GM19193 (cell line): ENCODE measurements around the gene PCGF3.

Experiments used
- POLR2A ChIP-seq: IDR thresholded peaks from 4 replicates; pipeline ENCODE4 v1.6.1; 2011; ENCODE audit not compliant: insufficient read depth, insufficient read length; ENCODE audit errors: extremely low read depth

The PCGF3 gene

DNA sequence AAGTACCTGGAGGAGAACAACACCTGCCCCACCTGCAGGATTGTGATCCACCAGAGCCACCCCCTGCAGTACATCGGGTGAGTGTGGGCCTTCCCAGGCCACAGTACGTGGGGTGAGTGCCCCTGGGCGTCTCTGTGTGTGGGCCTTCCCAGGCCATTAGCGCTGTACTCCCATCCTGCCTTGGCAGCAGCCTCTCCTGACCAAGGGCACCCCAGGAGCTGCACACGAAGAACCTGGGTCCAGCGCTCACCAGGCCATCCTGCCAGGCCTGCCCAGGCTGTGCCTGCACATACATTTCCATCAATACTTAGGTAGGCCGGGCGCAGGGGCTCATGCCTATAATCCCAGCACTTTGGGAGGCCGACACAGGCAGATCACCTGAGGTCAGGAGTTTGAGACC is 29.3 kb downstream of the PCGF3 start:
- no peak for TF ChIP-seq POLR2A

DNA sequence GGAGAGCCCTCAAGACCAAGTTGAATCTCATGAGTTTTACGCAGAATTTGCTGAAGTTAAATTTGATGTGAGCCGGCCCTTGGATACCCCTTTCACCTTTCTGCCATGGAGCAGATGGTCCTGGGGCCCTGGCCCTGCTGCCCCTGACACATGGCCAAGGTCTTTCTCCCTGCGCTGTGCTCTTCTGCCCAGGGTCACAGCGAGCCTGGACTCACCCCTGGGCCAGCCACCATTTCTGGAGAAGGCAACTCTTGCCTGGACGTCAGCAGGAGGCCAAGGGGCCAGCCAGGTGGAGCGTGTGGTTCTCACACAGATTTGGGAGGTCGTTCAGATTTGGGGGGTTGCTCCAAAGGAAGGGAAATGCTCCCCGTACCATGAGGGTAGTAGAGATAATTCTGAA is 30.0 kb downstream of the PCGF3 start:
- no peak for TF ChIP-seq POLR2A

DNA sequence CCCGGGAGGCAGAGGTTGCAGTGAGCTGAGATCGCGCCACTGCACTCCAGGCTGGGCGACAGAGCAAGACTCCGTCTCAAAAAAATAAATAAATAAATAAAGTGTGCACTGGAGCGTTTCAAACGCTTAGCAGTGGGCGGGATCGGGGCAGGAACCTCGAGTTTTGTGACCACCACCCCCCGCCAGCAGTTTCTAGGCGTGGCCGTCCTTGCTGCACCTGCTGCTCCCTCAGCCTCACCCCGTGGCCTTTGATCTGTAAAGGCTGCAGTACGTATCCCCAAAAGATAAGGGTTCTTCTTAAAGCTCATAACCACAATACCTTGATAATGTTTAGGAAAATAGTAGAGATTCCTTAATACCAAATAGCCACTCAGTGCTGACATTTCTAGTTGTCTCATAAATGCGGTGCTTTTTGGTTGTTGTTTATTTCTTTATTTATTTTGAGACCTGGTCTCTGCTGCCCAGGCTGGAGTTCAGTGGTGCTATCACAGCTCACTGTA is 33.2 kb downstream of the PCGF3 start:
- TF ChIP-seq POLR2A = no peak

DNA sequence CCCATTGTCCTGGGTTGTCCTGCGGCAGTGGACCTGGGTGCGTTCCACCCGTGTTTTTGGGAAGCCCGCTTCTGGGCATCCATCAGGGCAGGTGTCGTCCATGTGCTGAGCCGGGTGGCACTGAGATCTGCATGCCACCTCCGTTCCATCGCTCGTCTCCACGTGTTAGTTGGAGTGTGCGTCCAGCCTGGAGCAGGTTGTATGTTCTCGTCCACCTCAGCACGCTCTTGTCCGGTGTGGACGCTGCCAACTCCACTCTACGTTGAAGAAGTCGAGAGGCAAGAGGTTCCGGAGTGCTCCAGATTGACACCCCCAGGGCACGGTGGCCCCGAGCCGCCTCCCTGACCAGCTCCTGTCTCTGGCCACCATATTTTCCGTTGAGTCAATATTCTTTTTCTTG is 33.9 kb downstream of the PCGF3 start:
- no peak for TF ChIP-seq POLR2A

DNA sequence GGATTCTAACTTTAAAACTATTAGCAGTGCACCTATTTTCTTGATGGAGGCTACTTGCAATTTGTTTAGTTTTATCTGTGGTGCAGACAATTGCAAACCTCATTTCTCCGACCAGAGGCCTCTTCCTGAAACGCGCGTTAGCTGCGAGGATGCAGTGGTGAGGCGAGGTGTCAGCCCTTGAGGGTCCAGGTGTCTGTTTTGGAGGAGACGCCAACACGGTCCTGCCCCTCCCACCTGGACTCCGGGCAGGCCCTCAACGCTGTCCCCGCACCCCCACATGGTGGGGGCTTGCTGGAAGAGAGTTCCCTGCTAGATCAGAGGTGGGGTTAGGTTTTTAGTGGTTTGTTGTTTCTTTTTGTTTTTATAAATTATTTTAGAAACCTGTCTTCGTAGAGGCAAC is 34.4 kb downstream of the PCGF3 start:
- TF ChIP-seq POLR2A = no peak

DNA sequence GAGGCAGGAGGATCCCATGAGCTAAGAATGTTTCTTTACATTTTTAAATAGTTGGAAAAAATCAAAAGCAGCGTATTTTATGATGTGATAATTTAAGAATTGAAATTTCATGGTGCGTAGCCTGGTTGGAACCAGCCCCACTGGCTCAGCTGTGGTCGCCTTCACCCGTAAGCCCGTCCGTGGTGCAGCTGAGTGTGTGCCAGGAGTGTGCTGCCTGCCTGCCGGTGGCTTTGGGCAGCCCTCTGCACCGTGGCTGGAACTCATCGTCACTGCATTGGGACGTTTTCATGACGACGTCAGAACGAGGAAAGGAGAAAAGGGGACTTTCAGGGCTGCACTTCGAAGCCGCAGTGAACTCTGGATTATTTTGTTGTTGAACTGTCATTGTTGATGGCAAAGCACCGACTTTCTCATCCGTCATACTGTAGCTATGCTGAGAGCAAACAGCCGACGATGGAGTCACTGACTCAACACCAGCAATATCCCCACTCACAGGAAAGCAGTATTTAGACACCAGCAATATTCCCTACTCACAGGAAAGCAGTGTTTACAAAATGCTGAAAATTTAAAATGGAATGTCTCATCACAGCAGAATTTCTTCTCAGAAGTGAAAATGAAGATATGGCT is 35.1 kb downstream of the PCGF3 start:
- no peak for TF ChIP-seq POLR2A

DNA sequence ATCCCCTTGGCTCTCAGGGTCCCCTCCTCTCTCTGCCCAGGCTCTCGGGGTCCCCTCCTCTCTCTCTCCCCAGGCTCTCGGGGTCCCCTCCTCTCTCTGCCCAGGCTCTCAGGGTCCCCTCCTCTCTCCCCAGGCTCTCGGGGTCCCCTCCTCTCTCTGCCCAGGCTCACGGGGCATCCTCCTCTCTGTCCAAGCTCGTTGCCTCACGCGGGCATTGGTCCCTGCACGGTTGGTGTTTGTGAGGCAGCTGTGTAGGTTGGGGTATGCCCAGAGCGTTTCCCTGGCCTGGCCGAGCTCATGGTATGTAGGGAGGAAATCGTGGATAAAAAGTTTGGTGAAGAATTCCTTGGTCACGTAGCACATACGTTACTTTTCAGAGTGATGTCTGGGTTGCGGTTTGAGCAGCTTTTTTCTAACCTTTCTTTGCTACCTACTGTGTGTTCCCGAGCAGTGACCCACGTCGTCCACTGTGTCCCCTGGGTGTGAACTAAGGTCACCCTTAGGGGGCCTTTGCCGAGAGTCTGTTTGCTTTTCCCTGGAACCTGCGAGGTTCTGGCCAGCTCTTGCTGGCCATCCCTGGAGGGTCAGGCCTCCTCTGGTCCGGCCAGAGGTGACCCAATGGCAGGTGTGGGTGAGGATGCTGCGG is 36.6 kb downstream of the PCGF3 start:
- no peak for TF ChIP-seq POLR2A

DNA sequence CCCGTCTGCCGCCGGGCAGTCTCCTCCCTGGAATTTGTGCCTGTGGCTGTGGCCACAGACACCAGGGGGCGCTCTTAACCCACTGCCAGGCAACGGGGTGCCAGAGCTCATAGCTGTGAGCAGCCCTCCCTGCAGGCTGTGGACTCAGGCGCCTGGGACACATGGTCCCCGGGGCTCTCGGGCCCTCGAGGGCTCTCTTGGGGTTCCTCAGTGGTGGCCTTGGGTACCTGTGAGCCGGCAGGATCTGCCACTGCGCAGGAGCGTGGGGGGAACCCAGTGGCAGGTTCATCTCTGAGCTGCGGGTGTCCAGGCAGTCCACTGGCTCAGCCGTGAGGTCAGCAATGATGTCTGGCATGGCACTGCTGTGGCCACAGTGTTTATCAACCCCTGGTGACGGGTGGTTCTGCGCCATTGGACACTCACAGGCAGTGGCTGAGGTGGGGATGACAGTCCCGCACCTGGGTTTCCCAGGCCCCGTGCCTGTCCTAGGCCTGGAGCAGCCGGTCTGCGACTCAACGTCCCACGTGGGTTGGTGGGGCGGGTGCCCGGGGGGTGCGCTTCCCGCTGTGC is 37.2 kb downstream of the PCGF3 start:
- no peak for TF ChIP-seq POLR2A

DNA sequence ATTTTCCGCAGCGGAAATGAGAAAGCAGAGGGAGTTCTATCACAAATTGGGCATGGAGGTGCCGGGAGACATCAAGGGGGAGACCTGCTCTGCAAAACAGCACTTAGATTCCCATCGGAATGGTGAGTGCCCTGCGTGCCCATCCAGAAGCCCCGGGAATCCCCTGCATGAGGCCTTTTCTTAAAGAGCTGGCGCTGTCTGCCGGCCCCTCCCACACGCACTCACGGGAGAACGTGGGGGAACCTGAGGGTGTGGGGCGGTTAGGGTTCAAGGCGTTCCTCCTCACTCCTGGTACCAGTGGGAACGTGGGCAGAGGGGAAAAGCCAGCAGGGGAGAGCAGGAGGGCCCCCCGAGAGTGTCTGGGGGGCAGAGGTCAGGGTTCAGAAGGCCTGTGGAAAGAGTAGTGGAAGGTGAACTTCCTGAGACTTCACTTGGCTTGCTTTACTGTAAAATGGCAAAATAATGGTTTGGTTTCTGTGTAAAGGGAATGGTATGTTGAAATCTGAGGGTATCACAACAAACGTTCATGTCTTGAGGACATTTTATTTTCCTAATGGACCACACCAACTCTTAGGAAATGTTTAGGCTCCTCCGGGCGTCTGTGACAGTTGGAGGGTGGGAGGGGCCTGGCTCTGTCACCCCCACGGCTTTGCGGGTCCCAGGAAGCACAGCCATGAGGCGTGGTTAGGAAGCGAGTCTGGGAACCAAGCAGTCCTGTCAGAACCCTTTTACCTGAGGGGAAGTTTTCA is 38.0 kb downstream of the PCGF3 start:
- no peak for TF ChIP-seq POLR2A

DNA sequence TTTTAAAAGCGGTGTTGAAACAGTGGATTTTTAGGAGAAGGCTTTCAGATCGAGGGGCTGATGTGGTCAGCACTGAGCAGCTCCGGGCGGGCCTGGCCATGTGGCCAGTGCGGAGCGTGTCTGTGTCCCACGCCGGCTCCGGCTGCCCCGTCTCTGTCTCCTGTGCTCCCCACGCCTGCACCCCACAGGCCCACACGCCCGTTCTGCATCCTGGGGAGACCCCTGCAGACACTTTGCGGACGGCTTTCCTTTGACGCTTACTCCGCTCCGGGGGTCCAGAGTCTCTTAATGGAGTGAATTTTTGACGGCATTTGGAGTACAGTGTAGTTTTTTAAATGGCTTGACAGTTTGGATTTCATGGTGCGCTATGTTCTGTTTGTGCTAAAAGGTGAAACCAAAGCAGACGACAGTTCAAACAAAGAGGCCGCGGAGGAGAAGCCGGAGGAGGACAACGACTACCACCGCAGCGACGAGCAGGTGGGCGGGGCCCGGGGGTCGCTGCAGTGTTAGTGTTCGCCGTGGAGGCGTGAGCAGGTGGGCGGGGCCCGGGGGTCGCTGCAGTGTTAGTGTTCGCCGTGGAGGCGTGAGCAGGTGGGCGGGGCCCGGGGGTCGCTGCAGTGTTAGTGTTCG is 38.7 kb downstream of the PCGF3 start:
- no peak for TF ChIP-seq POLR2A

DNA sequence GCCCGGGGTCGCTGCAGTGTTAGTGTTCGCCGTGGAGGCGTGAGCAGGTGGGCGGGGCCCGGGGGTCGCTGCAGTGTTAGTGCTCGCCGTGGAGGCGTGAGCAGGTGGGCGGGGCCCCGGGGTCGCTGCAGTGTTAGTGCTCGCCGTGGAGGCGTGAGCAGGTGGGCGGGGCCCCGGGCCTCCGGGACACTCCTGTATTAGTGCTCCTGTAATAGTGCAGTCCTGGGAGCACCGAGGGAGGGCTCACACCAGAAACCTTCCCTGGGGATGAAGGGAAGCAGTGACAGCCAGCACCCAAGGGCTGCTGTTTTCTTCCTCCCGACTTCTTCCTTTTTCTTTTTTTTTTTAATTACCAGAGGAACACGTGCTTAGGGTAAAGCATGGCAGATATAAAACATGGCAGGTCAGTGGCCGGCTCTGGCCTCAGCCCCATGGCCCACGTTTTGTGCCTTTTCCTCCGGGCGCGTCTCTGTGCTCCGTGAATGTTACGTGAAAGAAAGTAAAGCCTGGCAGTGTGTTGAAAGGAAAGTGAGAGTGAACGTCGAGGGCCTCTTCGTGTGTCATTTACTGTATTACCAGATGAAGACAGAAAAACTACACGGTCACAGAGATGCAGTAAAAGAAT is 42.0 kb downstream of the PCGF3 start:
- no peak for TF ChIP-seq POLR2A

DNA sequence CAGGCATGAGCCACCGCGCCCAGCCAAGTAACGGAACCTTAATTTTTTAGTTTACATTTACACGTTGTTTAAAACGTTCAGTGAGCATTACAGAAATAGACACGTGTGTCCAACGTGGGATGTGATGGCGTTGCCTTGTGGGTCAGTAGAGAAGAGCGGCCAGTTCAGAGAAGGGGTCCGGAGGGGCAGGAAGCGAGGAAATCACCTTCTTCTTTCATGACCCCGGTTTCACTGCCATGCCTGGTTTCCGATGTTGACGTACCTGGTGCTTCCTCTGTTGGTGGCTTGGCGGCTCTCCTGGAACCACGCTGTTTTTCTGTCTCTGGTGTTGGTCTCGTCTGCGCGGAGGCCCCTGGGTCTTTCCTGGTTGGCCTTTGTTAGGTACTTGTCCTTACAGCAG is 42.8 kb downstream of the PCGF3 start:
- no peak for TF ChIP-seq POLR2A

DNA sequence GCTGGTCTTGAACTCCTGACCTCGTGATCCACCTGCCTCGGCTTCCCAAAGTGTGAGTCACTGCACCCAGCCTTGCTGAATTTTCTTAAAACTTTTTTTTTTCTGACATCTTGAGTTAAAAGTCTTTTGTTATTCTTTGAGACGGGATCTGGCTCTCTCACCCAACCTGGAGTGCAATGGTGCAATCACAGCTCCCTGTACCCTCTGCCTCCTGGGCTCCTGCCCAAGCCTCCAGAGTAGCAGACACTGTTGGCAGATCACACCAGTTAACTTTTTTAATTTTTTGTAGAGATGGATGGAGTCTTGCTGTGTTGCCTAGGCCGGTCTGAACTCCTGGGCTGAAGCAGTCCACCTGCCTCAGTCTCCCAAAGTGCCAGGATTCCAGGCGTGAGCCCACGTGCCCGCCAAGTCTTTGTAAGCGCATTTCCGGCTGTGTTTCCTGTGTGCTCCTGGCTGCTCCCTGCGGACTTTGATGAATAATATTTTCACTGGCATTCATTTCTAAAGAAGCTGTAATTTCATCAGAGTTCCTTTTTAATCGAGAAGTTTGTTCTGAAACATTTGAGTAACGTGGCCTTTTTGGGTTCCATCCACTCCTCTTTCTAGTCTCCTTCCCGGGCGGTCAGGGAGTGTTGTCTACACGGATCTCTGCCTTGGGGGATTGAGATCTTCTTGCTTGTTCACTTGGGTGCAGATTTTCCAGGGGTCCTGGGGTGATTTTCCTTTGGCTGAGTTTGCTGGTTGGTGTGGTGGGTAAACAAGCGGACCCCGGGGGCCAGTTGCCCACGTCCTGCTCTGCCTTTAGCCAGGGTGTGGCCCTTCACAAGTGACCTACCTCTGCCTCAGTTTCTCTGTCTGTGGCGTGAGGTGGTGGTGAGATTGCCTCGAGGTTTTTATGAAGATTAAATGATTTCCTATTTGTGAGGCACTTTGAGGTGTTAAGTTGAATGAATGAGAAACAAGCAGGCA is 44.4 kb downstream of the PCGF3 start:
- TF ChIP-seq POLR2A = no peak

DNA sequence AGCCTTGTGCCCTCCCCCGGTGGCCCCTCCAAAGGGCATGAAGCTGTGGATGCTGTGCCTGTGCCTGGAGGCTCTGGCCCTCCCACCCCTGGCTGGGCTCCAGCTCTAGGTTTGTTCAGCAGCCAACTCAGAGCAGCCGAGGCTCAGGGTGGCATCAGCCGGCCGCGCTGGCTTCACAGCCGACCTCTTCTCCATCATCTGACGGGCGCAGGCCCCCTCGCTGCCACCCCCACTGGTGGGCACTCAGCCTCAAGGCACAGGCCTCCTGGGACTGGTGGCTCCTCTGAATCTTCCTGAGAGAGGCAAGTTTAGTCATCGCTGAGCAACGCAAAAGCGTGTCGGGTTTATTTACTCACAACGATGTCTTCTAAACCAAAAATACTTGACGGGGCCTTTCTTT is 46.0 kb downstream of the PCGF3 start:
- TF ChIP-seq POLR2A = no peak

DNA sequence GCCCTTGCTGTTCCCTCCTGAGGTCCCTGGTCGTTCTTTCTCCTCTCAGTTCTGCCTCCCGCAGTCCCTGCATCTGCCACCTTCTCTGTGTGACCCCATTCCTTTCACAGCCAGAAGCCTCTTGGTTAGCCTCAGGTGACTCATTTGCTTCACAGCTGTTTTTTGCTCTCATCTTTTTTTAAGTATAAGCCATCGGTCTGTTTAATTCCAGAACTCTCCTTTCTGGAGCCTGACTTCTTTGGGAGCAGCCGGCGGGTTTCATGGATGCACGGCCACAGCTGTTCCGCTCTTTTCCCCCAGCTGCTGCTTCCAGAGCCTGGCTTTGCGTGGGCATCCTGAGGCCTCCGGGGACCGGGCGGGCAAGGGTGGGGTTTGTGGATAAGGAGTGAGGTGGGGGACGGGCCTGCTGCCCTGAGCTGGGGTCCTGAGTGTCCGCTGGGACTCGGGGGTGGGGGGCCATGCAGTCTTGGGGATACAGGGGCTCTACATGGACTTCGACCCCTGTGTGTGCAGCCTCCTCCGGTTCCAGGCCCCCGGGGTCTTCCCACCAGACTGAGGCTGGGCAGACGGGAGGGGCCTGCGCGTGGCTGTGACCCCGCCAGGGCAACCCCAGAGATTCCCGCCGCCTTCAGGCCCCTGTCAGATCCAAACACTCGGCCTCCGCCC is 46.7 kb downstream of the PCGF3 start:
- no peak for TF ChIP-seq POLR2A
